ENCODE data around the gene SDK1.

SDK1 gene

DNA sequence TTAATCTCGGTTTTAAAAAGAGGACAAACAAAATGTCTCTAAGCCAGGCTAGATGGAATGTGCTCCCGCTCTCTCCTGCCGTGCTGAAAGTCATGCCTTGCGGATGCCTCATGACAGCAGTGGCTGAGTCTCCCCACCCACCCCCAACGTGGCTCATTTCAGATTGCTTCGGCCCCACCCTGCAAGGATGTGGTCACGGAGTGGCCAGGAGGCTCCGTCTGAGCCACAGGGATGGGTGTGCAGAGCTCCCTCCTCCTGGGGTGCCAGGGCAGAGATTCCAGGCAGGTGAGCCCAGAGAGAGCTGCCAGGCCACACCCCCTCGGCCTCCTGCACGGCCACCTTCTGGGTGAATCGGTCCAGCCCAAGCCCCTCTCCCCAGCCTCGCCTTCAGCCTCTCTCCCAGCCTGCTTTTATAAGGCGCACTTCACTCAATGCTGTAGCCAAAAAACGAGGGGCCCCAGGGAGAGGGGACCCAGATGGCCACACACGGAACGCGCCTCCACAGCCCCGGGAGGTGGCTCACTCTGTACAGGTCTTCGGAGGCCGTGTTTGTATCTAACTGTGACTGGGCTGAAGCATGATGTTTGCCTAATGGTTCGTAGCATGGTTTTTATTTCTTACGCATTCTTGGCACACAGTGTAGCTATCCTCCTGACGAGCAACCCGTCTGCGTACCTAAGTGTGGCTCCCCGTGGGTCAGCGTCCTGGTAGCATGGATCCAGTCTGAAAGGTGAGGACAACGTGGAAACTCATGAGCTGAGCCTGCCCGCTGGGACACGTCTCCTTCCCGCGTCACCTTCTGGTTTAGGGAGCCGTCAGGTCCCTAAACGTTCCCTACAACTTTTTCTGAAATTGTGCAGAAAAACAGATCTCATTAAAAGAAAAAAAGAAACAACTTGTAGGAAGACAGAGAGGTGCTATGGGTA, 967.3 kb downstream of the SDK1 start:
- Histone ChIP-seq H3K4me1 (no peaks in the 10 kb centered on the region), H3K27me3 (ENCODE audit: control insufficient read depth, insufficient read depth, low read length) (no peaks in the 10 kb centered on the region), H3K9me3 (ENCODE audit: control insufficient read depth, low read length) (no peaks in the 10 kb centered on the region), H3K27ac (no peak overlapping the region), H3K4me3 (ENCODE audit: low read depth, low read length) (no peak overlapping the region), H3K79me2 (no peaks in the 10 kb centered on the region), H2AFZ (no peak overlapping the region), H3K36me3 (ENCODE audit: control insufficient read depth, insufficient read depth, low read length) (no peaks in the 10 kb centered on the region), H3K9ac (no peak overlapping the region), H3K4me2 (ENCODE audit: low read length) (no peak overlapping the region)
- TF ChIP-seq, protein P1, sequence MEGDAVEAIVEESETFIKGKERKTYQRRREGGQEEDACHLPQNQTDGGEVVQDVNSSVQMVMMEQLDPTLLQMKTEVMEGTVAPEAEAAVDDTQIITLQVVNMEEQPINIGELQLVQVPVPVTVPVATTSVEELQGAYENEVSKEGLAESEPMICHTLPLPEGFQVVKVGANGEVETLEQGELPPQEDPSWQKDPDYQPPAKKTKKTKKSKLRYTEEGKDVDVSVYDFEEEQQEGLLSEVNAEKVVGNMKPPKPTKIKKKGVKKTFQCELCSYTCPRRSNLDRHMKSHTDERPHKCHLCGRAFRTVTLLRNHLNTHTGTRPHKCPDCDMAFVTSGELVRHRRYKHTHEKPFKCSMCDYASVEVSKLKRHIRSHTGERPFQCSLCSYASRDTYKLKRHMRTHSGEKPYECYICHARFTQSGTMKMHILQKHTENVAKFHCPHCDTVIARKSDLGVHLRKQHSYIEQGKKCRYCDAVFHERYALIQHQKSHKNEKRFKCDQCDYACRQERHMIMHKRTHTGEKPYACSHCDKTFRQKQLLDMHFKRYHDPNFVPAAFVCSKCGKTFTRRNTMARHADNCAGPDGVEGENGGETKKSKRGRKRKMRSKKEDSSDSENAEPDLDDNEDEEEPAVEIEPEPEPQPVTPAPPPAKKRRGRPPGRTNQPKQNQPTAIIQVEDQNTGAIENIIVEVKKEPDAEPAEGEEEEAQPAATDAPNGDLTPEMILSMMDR (IDR thresholded peaks at IDR 0.05): no peak

DNA sequence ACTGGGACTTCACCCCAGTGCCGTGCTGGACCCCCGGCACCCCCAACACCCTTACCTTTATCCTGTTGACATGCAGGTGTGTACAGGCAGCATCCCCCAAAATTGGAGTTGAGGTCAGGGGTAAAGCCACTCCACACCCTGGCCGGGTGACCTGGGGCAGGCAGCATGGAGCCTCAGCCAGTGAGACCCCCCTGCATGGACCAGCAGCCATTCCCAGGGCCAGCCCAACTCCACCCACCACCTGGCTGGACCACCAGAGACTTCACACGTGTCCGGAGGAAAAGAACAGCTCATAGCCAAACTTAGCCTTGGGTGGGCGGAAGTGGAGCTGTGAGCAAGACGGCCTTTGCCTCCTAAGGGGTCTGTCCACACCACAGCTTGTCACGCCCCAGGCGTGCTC, 968.0 kb downstream of the SDK1 start:
- H3K27me3 ChIP-seq (ENCODE audit: control insufficient read depth, insufficient read depth, low read length): no peaks in the 10 kb centered on the region

DNA sequence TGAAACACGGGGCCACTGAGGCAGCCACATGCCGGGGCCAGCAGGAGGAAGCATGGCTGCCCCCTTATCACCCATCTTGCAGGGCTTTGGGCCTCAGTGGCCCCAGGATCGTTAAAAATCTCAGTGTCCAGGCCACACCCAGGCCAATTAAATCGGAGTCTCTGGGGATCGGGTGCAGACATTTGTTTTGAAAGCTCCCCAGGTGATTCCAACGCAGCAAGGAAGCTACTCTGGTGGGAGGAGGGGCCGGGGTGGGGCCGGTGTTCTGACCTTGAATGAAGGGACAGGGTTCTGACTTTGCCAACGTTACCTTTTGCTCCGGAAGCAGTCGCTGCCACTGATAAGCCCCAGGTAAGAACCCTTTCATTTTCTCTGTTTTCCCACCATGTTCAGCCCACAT, 968.7 kb downstream of the SDK1 start:
- TF ChIP-seq, protein P1 (IDR thresholded peaks at IDR 0.05): no peak
- Histone ChIP-seq H3K27ac (no peak overlapping the region), H3K27me3 (ENCODE audit: control insufficient read depth, insufficient read depth, low read length) (no peaks in the 10 kb centered on the region), H3K9me3 (ENCODE audit: control insufficient read depth, low read length) (no peaks in the 10 kb centered on the region), H3K4me3 (ENCODE audit: low read depth, low read length) (no peak overlapping the region), H3K4me1 (no peaks in the 10 kb centered on the region), H3K79me2 (no peaks in the 10 kb centered on the region), H3K4me2 (ENCODE audit: low read length) (no peak overlapping the region), H3K36me3 (ENCODE audit: control insufficient read depth, insufficient read depth, low read length) (no peaks in the 10 kb centered on the region), H3K9ac (no peak overlapping the region), H2AFZ (no peak overlapping the region)

More for the DNA sequence above, 968.0 kb downstream of the SDK1 start:
- Histone ChIP-seq H3K4me1 (no peaks in the 10 kb centered on the region), H3K9me3 (ENCODE audit: control insufficient read depth, low read length) (no peaks in the 10 kb centered on the region), H3K9ac (no peak overlapping the region), H3K4me2 (ENCODE audit: low read length) (no peak overlapping the region), H2AFZ (no peak overlapping the region), H3K4me3 (ENCODE audit: low read depth, low read length) (no peak overlapping the region), H3K27ac (no peak overlapping the region), H3K36me3 (ENCODE audit: control insufficient read depth, insufficient read depth, low read length) (no peaks in the 10 kb centered on the region), H3K79me2 (no peaks in the 10 kb centered on the region)
- TF ChIP-seq, protein P1 (IDR thresholded peaks at IDR 0.05): no peak

DNA sequence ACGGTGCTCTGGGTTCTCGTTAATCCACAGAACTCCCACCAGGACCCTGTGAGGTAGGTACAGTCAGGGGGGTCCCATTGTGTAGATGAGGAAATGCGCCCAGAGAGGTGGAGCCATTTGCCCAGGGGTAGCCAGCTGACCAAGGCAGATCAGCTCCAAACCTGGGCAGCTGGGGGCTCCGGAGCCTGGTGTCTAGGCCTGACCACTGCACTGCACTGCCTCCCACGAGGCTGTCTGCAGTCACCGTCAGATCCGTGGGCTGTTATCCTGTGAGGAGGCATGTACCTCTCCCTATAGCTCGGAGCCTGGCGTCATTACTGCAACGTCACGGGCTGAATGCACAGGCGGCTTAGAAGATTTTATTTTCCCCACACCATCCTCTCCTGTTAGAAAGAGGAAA, 969.2 kb downstream of the SDK1 start:
- no peak overlapping the region for H3K27ac ChIP-seq
- no peak overlapping the region for H3K9ac ChIP-seq
- no peak overlapping the region for H3K4me2 ChIP-seq (ENCODE audit: low read length)
- H3K36me3 ChIP-seq (ENCODE audit: control insufficient read depth, insufficient read depth, low read length): no peaks in the 10 kb centered on the region
- H3K27me3 ChIP-seq (ENCODE audit: control insufficient read depth, insufficient read depth, low read length): no peaks in the 10 kb centered on the region
- H3K4me3 ChIP-seq (ENCODE audit: low read depth, low read length): no peak overlapping the region
- H3K79me2 ChIP-seq: no peaks in the 10 kb centered on the region
- no peaks in the 10 kb centered on the region for H3K4me1 ChIP-seq
- TF ChIP-seq, protein P1 (IDR thresholded peaks at IDR 0.05): no peak
- H2AFZ ChIP-seq: no peak overlapping the region
- no peaks in the 10 kb centered on the region for H3K9me3 ChIP-seq (ENCODE audit: control insufficient read depth, low read length)

Data from parathyroid adenoma (tissue), 2 donors.